ENCODE measurements around the gene PPIE.

Gene PPIE

GRCh38 chr1:39805385-39805784, 66.7 kb downstream of the PPIE start:
- DNase-seq (ENCODE audit: low read depth, low spot score) = no peak

GRCh38 chr1:39808784-39809517, 70.3 kb downstream of the PPIE start:
- DNase-seq (ENCODE audit: low read depth, low spot score) = no peak

- DNase-seq (ENCODE audit: low read depth, low spot score) = no peak
Observed at GRCh38 chr1:39812913-39813312, 74.2 kb downstream of the PPIE start.
